ENCODE results near the gene STAMBPL1. TPM values are rescaled to one million over a fixed set of nuclear protein-coding genes. Genes with fewer than 3 reads are reported as not detected.

The STAMBPL1 gene
- total RNA-seq, 2 donors from 2014 or later = 15.7 to 57.0 TPM

DNA sequence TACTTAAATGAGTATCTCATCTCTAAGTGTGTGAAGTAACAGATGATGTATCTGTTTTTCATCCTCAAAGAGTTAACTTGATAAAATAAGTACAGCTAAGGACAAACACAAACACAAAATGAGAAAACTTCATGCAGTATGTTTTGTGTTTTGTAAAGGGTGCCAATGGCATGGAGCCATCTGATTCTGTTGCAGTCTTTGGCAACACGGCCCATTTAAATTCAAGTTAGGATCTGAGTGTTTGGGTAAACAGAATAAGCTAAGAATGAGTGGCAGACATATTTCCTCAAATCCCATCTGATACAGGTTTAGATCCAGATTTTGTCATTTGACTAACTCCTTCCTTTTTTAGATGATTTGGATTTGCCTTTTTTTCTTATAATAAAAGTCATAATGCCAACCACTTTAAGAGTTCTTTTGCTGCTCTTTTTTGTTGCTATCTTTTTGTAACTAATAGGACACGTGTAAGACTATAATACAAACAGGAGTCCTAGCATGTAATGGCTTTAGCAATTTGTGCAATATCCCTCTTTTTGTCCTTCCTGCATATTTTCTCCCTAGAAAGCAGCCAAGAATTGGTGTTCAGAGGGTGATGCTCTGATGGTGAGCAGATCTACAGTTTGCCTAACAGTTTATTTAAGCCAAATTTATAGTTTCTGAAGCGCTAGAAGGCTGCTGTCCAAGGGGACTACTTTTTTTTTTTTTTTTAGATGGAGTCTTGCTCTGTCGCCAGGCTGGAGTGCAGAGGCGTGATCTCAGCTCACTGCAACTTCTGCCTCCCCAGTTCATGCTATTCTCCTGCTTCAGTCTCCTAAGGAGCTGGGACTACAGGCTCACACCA is 91.4 kb downstream of the STAMBPL1 start:
- Mint-ChIP-seq H3K36me3 (peaks cover 0 to 6% of the 10 kb centered on the region in 2 donors), H3K27ac (no peak overlapping the region), H3K9me3 (no peaks in the 10 kb centered on the region)
- DNase-seq (ENCODE audit: low spot score in 2 of 2) = no peak
- no peak for ATAC-seq

Other genes starting within 250 kb of the STAMBPL1 start
- gene LIPF, start 215.8 kb upstream of the STAMBPL1 start, total RNA-seq = not detected
- gene LIPK, start 174.0 kb upstream of the STAMBPL1 start, total RNA-seq = not detected
- not detected for gene LIPN, start 120.2 kb upstream of the STAMBPL1 start, total RNA-seq
- not detected for gene LIPM, start 77.5 kb upstream of the STAMBPL1 start, total RNA-seq
- under 1 TPM; 0.18 to 0.78 TPM for gene ANKRD22, start 28.4 kb upstream of the STAMBPL1 start, total RNA-seq
- 10 to 100 TPM in 1 of 2 donors, 1 to 10 TPM in 1; 3.6 to 10.6 TPM for gene ACTA2, start 72.5 kb downstream of the STAMBPL1 start, total RNA-seq
- 10 to 100 TPM; 45.5 to 72.8 TPM for gene FAS, start 110.6 kb downstream of the STAMBPL1 start, total RNA-seq

Measured in activated naive CD4-positive, alpha-beta T cell treated with anti-CD3 and anti-CD28 coated beads, Interleukin-2, amount 50 U/mL, for 72 hours (primary cell).